Measurements from ENCODE around the gene CARMIL3.
"Not testable (repeated sequence)": the region's sequence is repeated elsewhere in the genome, so short reads cannot be mapped to it uniquely, and the experiment has no call there.

CARMIL3 gene

GRCh38 chr14:24096545-24097181 lies 44.9 kb downstream of the CARMIL3 start:
- DNase-seq (ENCODE audit: low read depth): no peak

- DNase-seq (ENCODE audit: low read depth): no peak
Observed at GRCh38 chr14:24098229-24098926, 46.6 kb downstream of the CARMIL3 start.

GRCh38 chr14:24098927-24099813 lies 47.4 kb downstream of the CARMIL3 start:
- DNase-seq (ENCODE audit: low read depth): no peak

GRCh38 chr14:24100197-24100981 lies 48.6 kb downstream of the CARMIL3 start:
- no peak for DNase-seq (ENCODE audit: low read depth)

- no peak for DNase-seq (ENCODE audit: low read depth)
Observed at GRCh38 chr14:24100982-24101494, 49.2 kb downstream of the CARMIL3 start.

GRCh38 chr14:24102357-24103048 lies 50.7 kb downstream of the CARMIL3 start:
- no peak for DNase-seq (ENCODE audit: low read depth)

GRCh38 chr14:24103451-24103850 lies 51.6 kb downstream of the CARMIL3 start:
- no peak for DNase-seq (ENCODE audit: low read depth)

GRCh38 chr14:24105609-24106239 lies 53.9 kb downstream of the CARMIL3 start:
- not testable (repeated sequence) for DNase-seq (ENCODE audit: low read depth)

GRCh38 chr14:24106672-24107271 lies 55.0 kb downstream of the CARMIL3 start:
- no peak for DNase-seq (ENCODE audit: low read depth)

GRCh38 chr14:24108336-24108874 lies 56.6 kb downstream of the CARMIL3 start:
- DNase-seq (ENCODE audit: low read depth): no peak

DNA sequence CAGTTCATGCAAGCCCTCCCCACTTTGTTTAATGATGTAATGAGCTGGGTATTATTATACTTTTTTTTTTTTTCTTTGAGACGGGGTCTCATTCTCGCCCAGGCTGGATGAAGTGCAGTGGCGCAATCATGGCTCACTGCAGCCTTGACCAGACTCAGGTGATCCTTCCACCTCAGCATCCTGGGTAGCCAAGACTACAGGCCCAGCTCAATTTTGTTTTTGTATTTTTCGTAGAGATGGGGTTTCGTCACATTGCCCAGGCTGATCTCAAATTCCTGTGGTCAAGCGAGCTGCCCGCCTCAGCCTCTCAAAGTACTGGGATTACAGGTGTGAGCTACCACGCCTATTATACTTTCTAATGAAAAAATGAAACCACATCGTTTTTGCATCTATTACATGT lies 58.3 kb downstream of the CARMIL3 start:
- no peak for DNase-seq (ENCODE audit: low read depth)

DNA sequence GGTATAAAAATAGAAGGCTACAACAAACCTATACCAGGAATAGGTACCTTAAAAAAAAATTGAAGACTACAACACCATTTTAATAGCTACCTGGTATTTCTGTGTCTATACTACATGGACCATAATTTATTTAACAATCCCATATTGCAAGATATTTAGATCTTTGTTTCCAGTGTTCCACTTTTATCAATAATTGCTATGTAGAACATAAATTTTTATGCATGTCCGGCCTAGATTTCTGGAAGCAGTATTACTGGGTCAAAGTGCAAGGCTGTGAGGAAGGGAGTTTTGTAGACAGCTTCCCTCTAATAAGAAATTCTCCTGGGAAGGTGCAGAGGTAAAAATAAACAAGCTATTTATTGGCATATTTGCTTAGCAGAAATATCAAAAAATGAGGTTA lies 58.7 kb downstream of the CARMIL3 start:
- DNase-seq (ENCODE audit: low read depth): no peak

- DNase-seq (ENCODE audit: low read depth): no peak
Observed at GRCh38 chr14:24113379-24113800, 61.6 kb downstream of the CARMIL3 start.

DNA sequence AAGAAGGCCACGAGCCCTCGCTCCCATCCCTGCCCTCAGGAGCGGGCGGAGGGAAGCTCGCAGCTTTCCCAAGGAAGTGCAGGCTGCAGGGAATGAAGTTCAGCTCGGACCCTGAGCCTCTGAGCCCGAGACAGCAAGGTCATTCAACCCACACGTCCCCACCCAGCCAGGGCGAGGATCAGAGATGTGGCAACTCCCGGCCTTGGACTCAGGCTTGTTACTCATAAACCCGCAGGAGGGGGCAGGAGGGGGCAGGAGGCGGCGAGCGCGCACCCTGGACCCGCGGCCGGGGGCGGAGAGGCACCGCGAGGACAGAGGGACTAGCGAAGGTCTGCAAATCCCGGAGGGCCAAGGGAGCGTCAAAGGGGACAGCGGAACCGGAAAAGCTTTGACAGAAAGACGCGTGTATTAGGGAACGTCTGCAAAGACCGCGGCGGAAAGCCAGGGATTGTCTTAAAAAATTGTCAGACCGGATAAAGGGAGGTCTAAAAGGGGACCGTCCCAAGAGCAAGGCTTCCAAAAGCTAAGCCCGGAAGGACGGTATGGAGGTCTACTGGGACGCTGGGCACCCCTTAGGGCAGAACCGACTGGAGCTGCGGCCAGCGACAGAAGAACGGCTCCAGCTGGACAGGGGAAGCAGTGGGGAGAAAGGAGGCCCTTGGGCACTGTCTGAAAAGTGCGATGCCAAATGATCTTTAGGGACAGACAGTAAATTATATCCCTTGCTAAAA lies 62.2 kb downstream of the CARMIL3 start:
- peak; percentile 55 for DNase-seq (ENCODE audit: low read depth)

DNA sequence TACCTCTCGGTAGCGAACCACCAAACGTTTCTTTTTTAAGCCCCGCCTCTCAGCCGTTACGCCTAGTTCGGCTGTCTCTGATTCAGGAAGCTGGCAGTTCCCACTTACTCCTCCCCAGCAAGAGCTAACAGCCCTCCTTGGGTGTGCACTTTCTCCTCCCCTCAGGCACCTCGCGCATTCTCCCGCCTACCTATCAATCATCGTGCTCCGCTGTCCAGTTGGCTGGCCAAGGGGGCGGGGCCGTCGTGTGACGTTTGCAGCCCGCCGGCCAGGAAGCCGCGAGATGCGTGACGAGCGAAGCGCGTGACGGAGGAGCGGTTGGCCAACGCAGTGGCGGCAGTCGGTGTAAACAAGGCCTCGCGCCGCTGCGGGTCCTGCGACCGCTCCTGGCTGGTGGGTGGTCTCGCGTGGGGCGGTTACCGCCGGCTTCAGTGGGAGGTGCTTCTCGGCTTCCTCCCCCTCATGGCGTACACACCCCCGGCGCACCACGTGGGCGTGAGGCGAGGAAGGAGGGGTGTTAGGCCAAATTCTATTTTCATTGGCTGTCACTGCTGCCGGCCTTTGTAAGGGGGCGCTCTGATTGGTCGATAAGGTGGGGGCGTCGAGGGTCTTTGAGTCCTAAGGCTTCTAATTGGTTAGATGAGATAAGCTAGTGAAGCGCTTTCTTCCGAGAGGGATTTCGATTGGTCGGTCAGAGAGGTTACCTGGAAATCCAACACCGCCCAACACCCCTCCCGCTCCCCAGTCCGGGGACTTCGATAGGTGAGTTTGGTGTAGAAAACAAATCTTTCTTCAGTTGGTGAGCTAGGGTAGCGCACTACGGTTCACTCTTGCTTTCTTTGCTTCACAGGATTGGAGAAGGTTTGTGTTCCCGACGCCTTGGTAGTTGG lies 63.0 kb downstream of the CARMIL3 start, which contains the start of the genes DCAF11 and NRL:
Gene DCAF11, plus strand, starts transcription at position 246 of the 890 bp plus-strand sequence. CDS start 818 bp downstream, outside the sequence.
Gene NRL, minus strand, starts transcription at position 418 of the 890 bp plus-strand sequence. CDS start 32,101 bp downstream, outside the sequence.
- DNase-seq (ENCODE audit: low read depth): peak; percentile 94

DNA sequence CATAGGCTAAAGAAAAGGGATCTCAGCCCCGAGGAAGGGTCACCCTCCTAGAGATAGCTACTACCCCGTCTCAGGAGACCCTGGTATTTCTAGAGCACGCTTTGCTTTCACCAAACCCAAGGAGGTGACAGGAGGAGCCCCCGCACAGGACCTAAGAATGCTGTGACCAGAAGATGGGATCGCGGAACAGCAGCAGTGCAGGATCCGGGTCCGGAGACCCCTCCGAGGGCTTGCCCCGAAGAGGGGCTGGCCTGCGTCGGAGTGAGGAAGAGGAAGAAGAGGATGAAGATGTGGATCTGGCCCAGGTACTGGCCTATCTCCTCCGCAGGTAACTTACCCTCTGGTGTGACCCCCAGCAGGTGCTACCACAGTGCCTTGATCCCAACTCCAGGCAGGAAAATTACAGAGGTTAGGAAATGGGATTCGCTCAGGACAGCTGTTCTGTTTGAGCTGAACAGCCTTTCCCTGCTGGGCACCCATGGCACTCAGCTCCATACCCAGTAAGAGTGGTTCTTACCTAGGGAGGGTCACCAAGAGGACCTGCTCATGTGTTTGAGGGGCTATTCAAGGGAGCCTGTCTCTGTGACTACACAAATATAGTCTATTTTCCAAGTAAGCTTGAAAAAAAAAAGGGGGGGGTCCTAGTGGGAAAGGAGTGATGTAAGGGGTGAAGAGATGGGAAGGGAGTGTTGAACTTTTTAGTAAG lies 63.8 kb downstream of the CARMIL3 start:
- no peak for DNase-seq (ENCODE audit: low read depth)

DNA sequence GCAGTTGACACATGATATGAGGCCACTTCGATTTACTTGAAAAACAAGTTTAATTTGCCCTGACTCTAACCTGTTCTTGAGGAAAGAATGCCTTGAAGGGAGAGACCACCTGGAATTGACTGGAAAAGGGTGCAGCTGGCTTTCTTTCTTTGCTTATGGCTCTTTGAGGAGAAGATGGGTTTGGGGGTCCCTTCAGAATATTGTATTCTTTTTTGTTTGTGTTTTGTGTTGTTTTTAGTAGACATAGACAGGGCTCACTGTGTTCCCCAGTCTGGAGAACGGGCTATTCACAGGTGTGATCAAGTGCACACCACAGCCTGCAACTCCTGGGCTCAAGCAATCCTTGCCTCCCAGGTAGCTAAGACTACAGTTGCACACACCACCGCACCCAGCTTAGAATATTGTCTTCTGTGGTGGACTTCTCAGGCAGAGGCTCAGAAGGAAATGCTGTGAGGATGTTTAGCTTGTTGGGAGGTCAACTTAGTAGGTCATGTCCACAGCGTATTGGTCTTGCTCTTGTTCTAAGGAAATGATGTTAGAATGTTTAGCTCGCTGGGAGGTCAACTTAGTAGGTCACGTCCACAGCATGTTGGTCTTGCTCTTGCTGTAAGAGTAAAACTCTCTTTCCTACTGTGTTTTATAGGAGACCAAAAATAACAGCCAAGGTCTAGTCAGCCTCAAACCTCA lies 64.5 kb downstream of the CARMIL3 start:
- DNase-seq (ENCODE audit: low read depth): no peak

Data from stimulated activated CD8-positive, alpha-beta memory T cell treated with anti-CD3 and anti-CD28 coated beads, Interleukin-7, amount 100 ng/mL, for 24 hours (primary cell).